RWPE2 (cell line): ENCODE measurements around the gene PRR20B.
"Not testable (repeated sequence)": the region's sequence is repeated elsewhere in the genome, so short reads cannot be mapped to it uniquely, and the experiment has no call there.

Experiments used
- ATAC-seq: fragments of 200-7000 bp; cut with Tn5 transposase; 3 replicates; pipeline ENCODE4 v1.9.1; 2021; ENCODE audit warnings: low read depth
- DNase-seq: peaks from one replicate; pipeline ENCODE4 v3.0.0-alpha.2; 2020; ENCODE audit warnings: low spot score
- H3K27ac ChIP-seq: fragments of 450-650 bp; 2 replicates; pipeline ENCODE4 v1.5.1; 2017; ENCODE audit warnings: mild to moderate bottlenecking; ENCODE audit not compliant: poor library complexity, severe bottlenecking
- H3K27me3 ChIP-seq: fragments of 250-450 bp; sonication (Bioruptor Pico); 2 replicates; pipeline ENCODE4 v1.5.1; 2021; ENCODE audit warnings: mild to moderate bottlenecking, moderate library complexity; ENCODE audit not compliant: insufficient read depth, poor library complexity, severe bottlenecking
- H3K36me3 ChIP-seq: fragments of 250-450 bp; sonication (Bioruptor Pico); 2 replicates; pipeline ENCODE4 v1.5.1; 2020; ENCODE audit warnings: low read depth, mild to moderate bottlenecking, moderate library complexity
- H3K4me1 ChIP-seq: fragments of 250-450 bp; sonication (Bioruptor Pico); 2 replicates; pipeline ENCODE4 v1.5.1; 2021; ENCODE audit warnings: mild to moderate bottlenecking, moderate library complexity; ENCODE audit not compliant: insufficient read depth, poor library complexity, severe bottlenecking
- H3K4me3 ChIP-seq: fragments of 250-450 bp; sonication (Bioruptor Pico); 2 replicates; pipeline ENCODE4 v1.5.1; 2021; ENCODE audit warnings: mild to moderate bottlenecking, moderate library complexity; ENCODE audit not compliant: severe bottlenecking
- H3K9me3 ChIP-seq: fragments of 250-450 bp; sonication (Bioruptor Pico); 2 replicates; pipeline ENCODE4 v1.5.1; 2021; ENCODE audit warnings: mild to moderate bottlenecking, moderate library complexity; ENCODE audit not compliant: severe bottlenecking
- TF ChIP-seq, protein P1 (sequence below): fragments of 450-650 bp; IDR thresholded peaks from one replicate; pipeline ENCODE4 v1.5.1; 2017; ENCODE audit warnings: mild to moderate bottlenecking, moderate library complexity; ENCODE audit not compliant: poor library complexity, severe bottlenecking

Gene PRR20B

DNA sequence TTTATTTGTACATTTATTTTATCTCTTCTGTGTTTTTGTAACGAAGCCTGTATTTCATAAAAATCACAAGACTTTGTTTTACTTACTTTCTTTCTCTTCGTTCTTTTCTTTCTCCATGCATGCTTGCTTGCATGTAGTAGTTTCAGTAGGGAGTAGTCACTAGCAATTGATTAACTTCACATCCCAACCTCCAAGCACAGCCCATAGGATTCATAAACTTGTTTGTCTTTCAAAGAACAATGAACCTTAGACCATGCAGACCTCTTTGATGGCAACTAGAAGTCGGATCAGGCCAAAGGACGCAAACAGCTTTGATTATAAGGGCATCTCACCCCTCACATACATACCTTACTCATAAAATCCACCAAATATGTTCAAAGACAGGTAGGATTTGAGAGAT, 9.7 kb upstream of the PRR20B start:
- H3K9me3 ChIP-seq: no peaks in the 10 kb centered on the region
- ATAC-seq: no peak
- no peak overlapping the region for H3K27ac ChIP-seq
- no peaks in the 10 kb centered on the region for H3K4me1 ChIP-seq
- no peak overlapping the region for H3K4me3 ChIP-seq
- no peak for DNase-seq
- TF ChIP-seq, protein P1, sequence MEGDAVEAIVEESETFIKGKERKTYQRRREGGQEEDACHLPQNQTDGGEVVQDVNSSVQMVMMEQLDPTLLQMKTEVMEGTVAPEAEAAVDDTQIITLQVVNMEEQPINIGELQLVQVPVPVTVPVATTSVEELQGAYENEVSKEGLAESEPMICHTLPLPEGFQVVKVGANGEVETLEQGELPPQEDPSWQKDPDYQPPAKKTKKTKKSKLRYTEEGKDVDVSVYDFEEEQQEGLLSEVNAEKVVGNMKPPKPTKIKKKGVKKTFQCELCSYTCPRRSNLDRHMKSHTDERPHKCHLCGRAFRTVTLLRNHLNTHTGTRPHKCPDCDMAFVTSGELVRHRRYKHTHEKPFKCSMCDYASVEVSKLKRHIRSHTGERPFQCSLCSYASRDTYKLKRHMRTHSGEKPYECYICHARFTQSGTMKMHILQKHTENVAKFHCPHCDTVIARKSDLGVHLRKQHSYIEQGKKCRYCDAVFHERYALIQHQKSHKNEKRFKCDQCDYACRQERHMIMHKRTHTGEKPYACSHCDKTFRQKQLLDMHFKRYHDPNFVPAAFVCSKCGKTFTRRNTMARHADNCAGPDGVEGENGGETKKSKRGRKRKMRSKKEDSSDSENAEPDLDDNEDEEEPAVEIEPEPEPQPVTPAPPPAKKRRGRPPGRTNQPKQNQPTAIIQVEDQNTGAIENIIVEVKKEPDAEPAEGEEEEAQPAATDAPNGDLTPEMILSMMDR: no peak
- H3K27me3 ChIP-seq: no peaks in the 10 kb centered on the region
- H3K36me3 ChIP-seq: no peaks in the 10 kb centered on the region

DNA sequence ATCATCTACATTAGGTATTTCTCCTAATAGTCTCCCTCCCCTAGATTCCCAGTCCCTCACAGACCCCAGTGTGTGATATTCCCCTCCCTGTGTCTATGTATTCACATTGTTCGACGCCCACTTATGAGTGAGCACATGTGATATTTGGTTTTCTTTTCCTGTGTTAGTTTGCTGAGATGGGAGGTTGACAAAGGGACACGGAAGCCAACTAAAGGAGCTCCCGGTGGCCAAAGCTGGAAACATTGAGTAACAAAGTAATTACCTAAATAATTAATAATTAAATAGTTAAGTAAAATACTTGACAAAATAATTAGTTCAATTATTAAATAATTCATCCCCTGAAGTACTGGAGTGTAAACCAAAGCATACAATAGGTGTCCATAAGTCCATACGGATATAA, 8.3 kb upstream of the PRR20B start:
- H3K27me3 ChIP-seq: no peaks in the 10 kb centered on the region
- ATAC-seq (no peak), DNase-seq (no peak)
- H3K9me3 ChIP-seq: no peaks in the 10 kb centered on the region
- no peaks in the 10 kb centered on the region for H3K36me3 ChIP-seq
- TF ChIP-seq, protein P1: no peak
- H3K27ac ChIP-seq: no peak overlapping the region
- H3K4me1 ChIP-seq: no peaks in the 10 kb centered on the region
- H3K4me3 ChIP-seq: no peak overlapping the region

DNA sequence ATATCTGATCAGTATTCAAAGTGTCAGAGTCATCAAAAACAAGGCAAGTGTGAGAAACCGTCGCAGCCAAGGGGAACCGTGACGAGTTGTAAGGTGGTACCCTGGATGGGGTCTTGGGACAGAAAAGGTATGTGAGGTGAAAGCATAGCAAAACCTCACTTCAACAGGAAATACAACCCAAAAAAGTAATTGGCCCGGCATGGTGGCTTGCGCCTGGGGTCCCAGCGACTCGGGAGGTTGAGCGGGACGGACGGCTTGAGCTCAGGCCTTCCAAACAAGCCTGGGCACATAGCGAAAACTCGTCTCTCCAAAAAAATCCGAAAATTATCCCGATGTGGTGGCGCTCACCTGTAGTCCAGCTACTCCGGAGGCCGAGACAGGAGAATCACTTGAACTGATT, 7.5 kb upstream of the PRR20B start:
- not testable (repeated sequence) for DNase-seq, H3K27ac ChIP-seq, H3K36me3 ChIP-seq, H3K27me3 ChIP-seq, H3K4me1 ChIP-seq, ATAC-seq, H3K4me3 ChIP-seq, H3K9me3 ChIP-seq

DNA sequence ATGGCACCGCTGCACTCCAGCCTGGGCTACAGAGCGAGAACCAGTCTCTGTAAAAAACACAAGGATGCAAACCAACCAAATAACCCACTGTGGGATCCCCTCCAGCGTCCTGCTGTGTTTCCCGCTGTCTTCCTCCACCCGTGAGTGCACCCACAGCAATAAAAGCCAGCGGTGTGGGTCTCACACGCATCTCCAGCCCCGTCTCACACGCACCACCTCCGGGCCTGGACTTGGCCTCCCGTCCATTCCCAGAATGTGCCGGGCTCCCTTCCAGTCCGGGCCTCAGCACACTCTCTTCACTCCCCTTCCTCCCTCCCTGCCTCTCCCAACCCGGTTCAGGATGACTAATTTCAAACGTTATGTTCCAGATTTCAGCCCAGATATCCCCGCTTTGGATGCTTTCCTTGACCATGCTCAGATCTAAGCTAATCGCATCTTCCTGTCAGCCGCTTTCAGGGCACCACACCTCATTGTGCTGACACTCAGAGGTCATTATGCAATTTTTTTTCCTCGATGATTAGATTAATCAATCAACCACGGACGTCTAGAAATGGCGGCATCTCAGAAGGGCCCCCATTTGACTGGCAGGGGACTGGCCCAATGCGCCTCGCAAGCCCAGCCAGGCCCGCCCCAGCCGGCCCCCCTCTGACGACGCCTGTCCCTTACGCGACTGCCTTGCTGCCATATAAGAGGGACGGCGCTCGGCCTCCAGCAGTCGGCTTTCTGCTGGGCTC, 6.9 kb upstream of the PRR20B start, which contains the start of gene PRR20A:
Gene PRR20A (plus strand): TSS at position 684 of the 734 bp plus-strand sequence. CDS start 387 bp downstream, outside the sequence.
- H3K36me3 ChIP-seq, H3K27ac ChIP-seq, DNase-seq: not testable (repeated sequence)

DNA sequence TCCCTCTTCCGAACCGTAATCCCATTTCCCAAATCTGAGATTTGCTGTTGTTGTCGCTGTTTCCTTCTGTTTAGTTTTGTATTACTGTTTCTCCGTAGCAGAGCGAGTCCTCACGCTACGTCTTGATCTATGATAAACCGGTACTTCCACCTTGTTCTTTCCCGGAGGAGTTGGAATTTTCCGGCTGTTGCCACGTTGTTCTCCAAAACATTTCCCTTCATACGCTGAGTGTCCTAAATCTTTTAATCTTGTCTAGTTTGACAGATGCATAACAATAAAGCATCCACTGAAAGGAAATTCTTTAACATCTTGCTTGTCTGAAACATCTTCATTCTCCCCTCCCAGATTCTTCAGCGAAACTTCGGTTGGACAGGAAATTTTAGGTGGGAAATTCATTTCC, 818 bp downstream of the PRR20B start:
- not testable (repeated sequence) for H3K27ac ChIP-seq, H3K9me3 ChIP-seq, DNase-seq, ATAC-seq, H3K4me1 ChIP-seq, H3K4me3 ChIP-seq, H3K27me3 ChIP-seq, H3K36me3 ChIP-seq

More for the DNA sequence above, 6.9 kb upstream of the PRR20B start, which contains the start of gene PRR20A:
- not testable (repeated sequence) for ATAC-seq, H3K9me3 ChIP-seq, H3K27me3 ChIP-seq, H3K4me1 ChIP-seq, H3K4me3 ChIP-seq

DNA sequence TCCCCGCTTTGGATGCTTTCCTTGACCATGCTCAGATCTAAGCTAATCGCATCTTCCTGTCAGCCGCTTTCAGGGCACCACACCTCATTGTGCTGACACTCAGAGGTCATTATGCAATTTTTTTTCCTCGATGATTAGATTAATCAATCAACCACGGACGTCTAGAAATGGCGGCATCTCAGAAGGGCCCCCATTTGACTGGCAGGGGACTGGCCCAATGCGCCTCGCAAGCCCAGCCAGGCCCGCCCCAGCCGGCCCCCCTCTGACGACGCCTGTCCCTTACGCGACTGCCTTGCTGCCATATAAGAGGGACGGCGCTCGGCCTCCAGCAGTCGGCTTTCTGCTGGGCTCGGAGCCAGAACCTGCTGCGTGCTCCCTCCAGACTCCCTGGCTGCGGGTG, 6.5 kb downstream of the PRR20B start, which contains the start of gene PRR20C:
Gene PRR20C (plus strand): TSS at position 301 of the 400 bp plus-strand sequence. CDS start 387 bp downstream, outside the sequence.
- not testable (repeated sequence) for ATAC-seq, DNase-seq, H3K27me3 ChIP-seq

DNA sequence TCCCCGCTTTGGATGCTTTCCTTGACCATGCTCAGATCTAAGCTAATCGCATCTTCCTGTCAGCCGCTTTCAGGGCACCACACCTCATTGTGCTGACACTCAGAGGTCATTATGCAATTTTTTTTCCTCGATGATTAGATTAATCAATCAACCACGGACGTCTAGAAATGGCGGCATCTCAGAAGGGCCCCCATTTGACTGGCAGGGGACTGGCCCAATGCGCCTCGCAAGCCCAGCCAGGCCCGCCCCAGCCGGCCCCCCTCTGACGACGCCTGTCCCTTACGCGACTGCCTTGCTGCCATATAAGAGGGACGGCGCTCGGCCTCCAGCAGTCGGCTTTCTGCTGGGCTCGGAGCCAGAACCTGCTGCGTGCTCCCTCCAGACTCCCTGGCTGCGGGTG, 13.0 kb downstream of the PRR20B start, which contains the start of gene PRR20D:
Gene PRR20D (plus strand): TSS at position 301 of the 400 bp plus-strand sequence. CDS start 387 bp downstream, outside the sequence.
- not testable (repeated sequence) for H3K4me3 ChIP-seq, ATAC-seq

More for the DNA sequence above, 6.5 kb downstream of the PRR20B start, which contains the start of gene PRR20C:
- H3K36me3 ChIP-seq, H3K27ac ChIP-seq, H3K9me3 ChIP-seq, H3K4me3 ChIP-seq, H3K4me1 ChIP-seq: not testable (repeated sequence)

DNA sequence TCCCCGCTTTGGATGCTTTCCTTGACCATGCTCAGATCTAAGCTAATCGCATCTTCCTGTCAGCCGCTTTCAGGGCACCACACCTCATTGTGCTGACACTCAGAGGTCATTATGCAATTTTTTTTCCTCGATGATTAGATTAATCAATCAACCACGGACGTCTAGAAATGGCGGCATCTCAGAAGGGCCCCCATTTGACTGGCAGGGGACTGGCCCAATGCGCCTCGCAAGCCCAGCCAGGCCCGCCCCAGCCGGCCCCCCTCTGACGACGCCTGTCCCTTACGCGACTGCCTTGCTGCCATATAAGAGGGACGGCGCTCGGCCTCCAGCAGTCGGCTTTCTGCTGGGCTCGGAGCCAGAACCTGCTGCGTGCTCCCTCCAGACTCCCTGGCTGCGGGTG, 19.6 kb downstream of the PRR20B start, which contains the start of gene PRR20E:
Gene PRR20E (plus strand): TSS at position 301 of the 400 bp plus-strand sequence. CDS start 387 bp downstream, outside the sequence.
- H3K27me3 ChIP-seq, DNase-seq, H3K27ac ChIP-seq, ATAC-seq, H3K4me1 ChIP-seq, H3K4me3 ChIP-seq, H3K36me3 ChIP-seq, H3K9me3 ChIP-seq: not testable (repeated sequence)

More for the DNA sequence above, 13.0 kb downstream of the PRR20B start, which contains the start of gene PRR20D:
- not testable (repeated sequence) for H3K4me1 ChIP-seq, DNase-seq, H3K9me3 ChIP-seq, H3K36me3 ChIP-seq, H3K27ac ChIP-seq, H3K27me3 ChIP-seq
